BJ (cell line): Measurements from ENCODE around the gene GRID2IP. TPM values are rescaled to one million over a fixed set of nuclear protein-coding genes. Genes with fewer than 3 reads are reported as not detected.
A peak's percentile ranks its signal among the peaks of the same experiment; 100 is the strongest.
"Not testable (repeated sequence)": the region's sequence is repeated elsewhere in the genome, so short reads cannot be mapped to it uniquely, and the experiment has no call there.

Experiments used
- CTCF ChIA-PET: fragments of 350-600 bp; formaldehyde crosslinking; extraction: SDS; loops from one replicate; lab custom pipeline; 2021; ENCODE audit warnings: antibody characterized with exemption, inconsistent platforms; lab: Yijun Ruan, JAX
- POLR2A ChIA-PET: fragments of 300-600 bp; sonication (Branson Sonifier 250); formaldehyde crosslinking; extraction: SDS; loops from one replicate; lab custom pipeline; 2021; ENCODE audit warnings: antibody characterized with exemption; lab: Charles Lee
- DNase-seq: peaks from one replicate; pipeline ENCODE4 v3.0.0-alpha.2; 2011; ENCODE audit warnings: low read depth
- H3K27me3 ChIP-seq: 2 replicates; pipeline ENCODE4 v1.6.0; 2011; ENCODE audit warnings: low read length; ENCODE audit not compliant: control insufficient read depth, insufficient read depth
- H3K36me3 ChIP-seq: 2 replicates; pipeline ENCODE4 v1.5.1; 2011; ENCODE audit warnings: low read length; ENCODE audit not compliant: control insufficient read depth, insufficient read depth
- H3K4me3 ChIP-seq: 2 replicates; pipeline ENCODE4 v1.5.1; 2011; ENCODE audit warnings: low read depth, mild to moderate bottlenecking, control low read depth, low read length
- CTCF ChIP-seq: IDR thresholded peaks from 2 replicates; pipeline ENCODE4 v1.5.1; 2011; ENCODE audit warnings: low read depth, mild to moderate bottlenecking, control low read depth, inconsistent platforms, low read length, moderate library complexity; ENCODE audit not compliant: insufficient read depth
- polyA plus RNA-seq: library from polyadenylated mRNA; depleted of rRNA; stranded (reverse); fragments of >200 nt; gene quantifications from 2 replicates; pipeline ENCODE4 v1.2.3, GENCODE V29; 2011

The GRID2IP gene
- polyA plus RNA-seq, 1 experiment: not detected

- TF ChIP-seq CTCF: no peak
- ChIA-PET CTCF (interaction anchor here (1.3 kb wide), 1 partner anchor 14 kb away, joined by 4 read pairs; the partner anchor contains the start of gene DAGLB), POLR2A (no interaction called here)
- Histone ChIP-seq H3K4me3 (no peak overlapping the region), H3K27me3 (no peaks in the 10 kb centered on the region), H3K36me3 (peaks cover 20% of the 10 kb centered on the region)
- no peak for DNase-seq
Observed at GRCh38 chr7:6461946-6462550, 89.2 kb downstream of the GRID2IP start.

GRCh38 chr7:6460990-6461584 lies 90.2 kb downstream of the GRID2IP start:
- Histone ChIP-seq H3K27me3 (no peaks in the 10 kb centered on the region), H3K36me3 (peaks cover 16% of the 10 kb centered on the region), H3K4me3 (no peak overlapping the region)
- POLR2A ChIA-PET: no interaction called here
- CTCF ChIA-PET: no interaction called here
- TF ChIP-seq CTCF: no peak
- DNase-seq: no peak

- Histone ChIP-seq H3K36me3 (peaks cover 13% of the 10 kb centered on the region), H3K27me3 (no peaks in the 10 kb centered on the region), H3K4me3 (no peak overlapping the region)
- POLR2A ChIA-PET: interaction anchor here (0.7 kb wide), 1 partner anchor 200 kb away, joined by 13 read pairs; no protein-coding TSS in a partner anchor
- no peak for TF ChIP-seq CTCF
- CTCF ChIA-PET: interaction anchor here (0.9 kb wide), 1 partner anchor 18 kb away, joined by 3 read pairs; no protein-coding TSS in a partner anchor
- DNase-seq: no peak
Observed at GRCh38 chr7:6460303-6460702, 91.0 kb downstream of the GRID2IP start.

GRCh38 chr7:6458676-6459075 lies 92.6 kb downstream of the GRID2IP start:
- H3K4me3 ChIP-seq, CTCF ChIA-PET, H3K27me3 ChIP-seq, POLR2A ChIA-PET, DNase-seq: not testable (repeated sequence)
- H3K36me3 ChIP-seq: peaks cover 11% of the 10 kb centered on the region

GRCh38 chr7:6453734-6454133 lies 97.5 kb downstream of the GRID2IP start:
- TF ChIP-seq CTCF: no peak
- Histone ChIP-seq H3K4me3 (no peak overlapping the region), H3K36me3 (no peaks in the 10 kb centered on the region), H3K27me3 (no peaks in the 10 kb centered on the region)
- CTCF ChIA-PET: interaction anchor here (1.0 kb wide), 1 partner anchor 25 kb away, joined by 3 read pairs; no protein-coding TSS in a partner anchor
- POLR2A ChIA-PET: no interaction called here
- peak; percentile 71 for DNase-seq
